HepG2 (cell line): ENCODE measurements around the gene SAMD5. TPM values are rescaled to one million over a fixed set of nuclear protein-coding genes. Genes with fewer than 3 reads are reported as not detected.

ENCODE experiments used
- ATAC-seq: fragments of 200-7000 bp; cut with Tn5 transposase; 3 replicates; pipeline ENCODE4 v1.9.1; 2020; ENCODE audit warnings: mild to moderate bottlenecking, moderate library complexity
- BruUV-seq: library from RNA; stranded (reverse); fragments of 400-500 nt; replicated peaks from 2 replicates; lab custom pipeline; 2021; lab: Mats Ljungman, UMichigan
- CTCF ChIA-PET: fragments of 300-600 bp; formaldehyde crosslinking; extraction: SDS; loops from one replicate; lab custom pipeline; 2021; ENCODE audit warnings: low total read pairs, inconsistent platforms, low intra/inter-chr PET ratio; lab: Yijun Ruan, JAX
- POLR2A ChIA-PET: fragments of 350-600 bp; sonication (Branson Sonifier 250); formaldehyde crosslinking; loops from one replicate; lab custom pipeline; 2020; ENCODE audit warnings: antibody characterized with exemption, inconsistent platforms; lab: Yijun Ruan, JAX
- DNase-seq: peaks from one replicate; pipeline ENCODE4 v3.0.0-alpha.2; 2015; ENCODE audit warnings: low spot score
- FAIRE-seq: peaks from 3 replicates; lab custom pipeline; 2011; peaks lifted over from hg19 to GRCh38; lab: Jason Lieb, UNC
- H2AFZ ChIP-seq: one replicate; pipeline ENCODE4 v1.6.1; 2011; ENCODE audit warnings: low read length, inconsistent platforms
- H3K27ac ChIP-seq: fragments of 300-600 bp; 3 replicates; pipeline ENCODE4 v1.8.0; 2011; ENCODE audit warnings: mixed run types, mild to moderate bottlenecking, mixed read lengths, low read length, inconsistent platforms; ENCODE audit not compliant: insufficient read depth; ENCODE audit errors: extremely low read length
- H3K27me3 ChIP-seq, 2 experiments: fragments of 200-600 bp in 1 of 2; 2 replicates in 1 of 2; 3 replicates in 1 of 2; pipeline versions ENCODE4 v1.6.0 to v1.8.0; 2011; ENCODE audit warnings: low read length in 2 of 2, mild to moderate bottlenecking in 2 of 2, moderate library complexity in 2 of 2, inconsistent platforms in 1 of 2; ENCODE audit not compliant: insufficient read depth in 2 of 2, control insufficient read depth in 1 of 2
- H3K36me3 ChIP-seq, 2 experiments: fragments of 200-600 bp in 1 of 2; replicated peaks in 1 of 2; 2 replicates in 1 of 2; 3 replicates in 1 of 2; pipeline versions ENCODE4 v1.5.1 to v1.8.0; 2011; ENCODE audit warnings: low read length in 2 of 2, inconsistent platforms in 1 of 2; ENCODE audit not compliant: insufficient read depth in 2 of 2, control insufficient read depth in 1 of 2
- H3K4me1 ChIP-seq: 2 replicates; pipeline ENCODE4 v1.5.1; 2012; ENCODE audit warnings: low read length, inconsistent platforms; ENCODE audit not compliant: insufficient read depth
- H3K4me2 ChIP-seq: 2 replicates; pipeline ENCODE4 v1.6.0; 2011; ENCODE audit warnings: low read depth, low read length, inconsistent platforms
- H3K4me3 ChIP-seq, 3 experiments: fragments of 200-600 bp in 1 of 3; sonication (generic), shearing (Covaris generic) in 1 of 3; replicated peaks in 1 of 3; 2 replicates each; pipeline ENCODE4 v1.5.1; 2011 to 2016; ENCODE audit warnings: low read length in 3 of 3, inconsistent platforms in 2 of 3, low read depth in 2 of 3, mild to moderate bottlenecking in 2 of 3, control low read depth in 1 of 3, mixed read lengths in 1 of 3; ENCODE audit not compliant: insufficient read depth in 1 of 3
- H3K79me2 ChIP-seq: one replicate; pipeline ENCODE4 v1.6.1; 2011; ENCODE audit warnings: low read length, inconsistent platforms; ENCODE audit not compliant: insufficient read depth
- H3K9ac ChIP-seq: 2 replicates; pipeline ENCODE4 v1.6.0; 2011; ENCODE audit warnings: mild to moderate bottlenecking, low read depth, low read length, inconsistent platforms; ENCODE audit not compliant: insufficient read depth
- H3K9me3 ChIP-seq: 2 replicates; pipeline ENCODE4 v1.5.1; 2012; ENCODE audit warnings: mild to moderate bottlenecking, low read length
- H4K20me1 ChIP-seq: 2 replicates; pipeline ENCODE4 v1.6.0; 2011; ENCODE audit warnings: inconsistent platforms, mild to moderate bottlenecking, low read length, moderate library complexity; ENCODE audit not compliant: insufficient read depth
- BCL3 ChIP-seq: sonication (generic); formaldehyde crosslinking; IDR thresholded peaks from 2 replicates; pipeline ENCODE4 v1.5.1; 2020; ENCODE audit warnings: mild to moderate bottlenecking, missing genetic modification reagents, moderate library complexity
- CBX2 ChIP-seq, 2 experiments: fragments of 200-600 bp in 1 of 2; sonication (generic); formaldehyde crosslinking in 1 of 2; IDR thresholded peaks; 2 replicates each; pipeline versions ENCODE4 v1.7.0 to v1.8.1; 2018 to 2022; ENCODE audit warnings: low read depth in 2 of 2, low read length in 1 of 2, mild to moderate bottlenecking in 1 of 2, missing genetic modification reagents in 1 of 2
- CHD2 ChIP-seq: IDR thresholded peaks from 2 replicates; pipeline ENCODE4 v1.6.1; 2011; ENCODE audit warnings: low read depth, low read length, improper control_type of control experiment
- EHMT2 ChIP-seq: fragments of 200-600 bp; sonication (generic); IDR thresholded peaks from 2 replicates; pipeline ENCODE4 v1.7.0; 2017; ENCODE audit warnings: antibody characterized with exemption, low read depth, low read length, borderline replicate concordance
- FOXO1 ChIP-seq: sonication (generic); formaldehyde crosslinking; IDR thresholded peaks from 2 replicates; pipeline ENCODE4 v1.4.0; 2020; ENCODE audit warnings: missing genetic modification reagents
- HNRNPH1 ChIP-seq: fragments of 200-400 bp; formaldehyde crosslinking; optimal IDR thresholded peaks from 2 replicates; pipeline ENCODE3; 2017; ENCODE audit warnings: mild to moderate bottlenecking, low read depth, low read length
- IRX3 ChIP-seq: sonication (generic); formaldehyde crosslinking; IDR thresholded peaks from 2 replicates; pipeline ENCODE4 v1.8.1; 2023; ENCODE audit warnings: mild to moderate bottlenecking, low read depth, missing genetic modification reagents, borderline replicate concordance
- JUN ChIP-seq: sonication (generic); formaldehyde crosslinking; IDR thresholded peaks from 2 replicates; pipeline ENCODE4 v1.4.0; 2020; ENCODE audit warnings: mild to moderate bottlenecking, missing genetic modification reagents
- RARA ChIP-seq: IDR thresholded peaks from 2 replicates; pipeline ENCODE4 v1.6.1; 2016; ENCODE audit warnings: missing genetic modification reagents, missing compliant biosample characterization
- TBL1XR1 ChIP-seq: fragments of 150-350 bp; IDR thresholded peaks from 2 replicates; pipeline ENCODE4 v1.6.1; 2014; ENCODE audit warnings: borderline replicate concordance, low read length; ENCODE audit not compliant: partially characterized antibody
- THAP7 ChIP-seq: sonication (generic); formaldehyde crosslinking; IDR thresholded peaks from 2 replicates; pipeline ENCODE4 v1.8.1; 2023; ENCODE audit warnings: mild to moderate bottlenecking, missing genetic modification reagents
- ZFP62 ChIP-seq: sonication (generic); formaldehyde crosslinking; IDR thresholded peaks from 2 replicates; pipeline ENCODE4 v1.4.0; 2020; ENCODE audit warnings: missing genetic modification reagents
- ZMAT5 ChIP-seq: sonication (generic); formaldehyde crosslinking; IDR thresholded peaks from 2 replicates; pipeline ENCODE4 v1.5.0; 2020; ENCODE audit warnings: mild to moderate bottlenecking, low read depth, missing genetic modification reagents, borderline replicate concordance
- ZNF292 ChIP-seq: sonication (generic); formaldehyde crosslinking; IDR thresholded peaks from 2 replicates; pipeline ENCODE4 v1.8.1; 2022; ENCODE audit warnings: mild to moderate bottlenecking, low read depth, missing genetic modification reagents, borderline replicate concordance
- ZNF496 ChIP-seq: sonication (generic); formaldehyde crosslinking; IDR thresholded peaks from 2 replicates; pipeline ENCODE4 v1.8.1; 2023; ENCODE audit warnings: mild to moderate bottlenecking, moderate library complexity, missing genetic modification reagents; ENCODE audit not compliant: insufficient replicate concordance
- ZNF549 ChIP-seq: sonication (generic); formaldehyde crosslinking; IDR thresholded peaks from 2 replicates; pipeline ENCODE4 v1.5.0; 2020; ENCODE audit warnings: missing genetic modification reagents
- ZNF674 ChIP-seq: sonication (generic); formaldehyde crosslinking; IDR thresholded peaks from 2 replicates; pipeline ENCODE4 v1.5.0; 2020; ENCODE audit warnings: low read depth, mild to moderate bottlenecking, missing genetic modification reagents
- ZNF709 ChIP-seq: sonication (generic); formaldehyde crosslinking; IDR thresholded peaks from 2 replicates; pipeline ENCODE4 v1.5.0; 2020; ENCODE audit warnings: mild to moderate bottlenecking, missing genetic modification reagents
- ZNF83 ChIP-seq: sonication (generic); formaldehyde crosslinking; IDR thresholded peaks from 2 replicates; pipeline ENCODE4 v1.4.0; 2020; ENCODE audit warnings: missing genetic modification reagents, mild to moderate bottlenecking, borderline replicate concordance
- ZNF850 ChIP-seq: sonication (generic); formaldehyde crosslinking; conservative IDR thresholded peaks from 2 replicates; pipeline ENCODE4 v1.9.0; 2021; ENCODE audit warnings: mild to moderate bottlenecking, missing genetic modification reagents
- WGBS: methylation state at CpG from one replicate; pipeline ENCODE4 v1.1.6; 2017; ENCODE audit warnings: low lambda C conversion rate; 5-methylcytosine and 5-hydroxymethylcytosine counted together
- in situ Hi-C: cut with HindIII; loops from 2 replicates; pipeline ENCODE4 v1.10.0; 2017; ENCODE audit warnings: low pct_unique_long_range_greater_than_20kb; ENCODE audit not compliant: extremely low pct_ligation_motif_present
- intact Hi-C: fragments of 100-400 bp; cut with micrococcal nuclease; formaldehyde crosslinking; loops from one replicate; pipeline ENCODE4 v1.10.0; 2022; ENCODE audit not compliant: unreplicated experiment
- polyA plus RNA-seq, 8 experiments: library from polyadenylated mRNA; depleted of rRNA in 3 of 8; stranded (reverse) in 7 of 8; unstranded in 1 of 8; fragments of >200 nt; fragmentation: Illumina TruSeq in 4 of 8; extraction: Trizol in 4 of 8; gene quantifications; 2 replicates each; pipeline versions ENCODE4 v1.2.1 to v1.2.3, GENCODE V29; 2011 to 2016; ENCODE audit warnings: low read depth in 4 of 8, missing spikeins in 1 of 8, mixed read lengths in 1 of 8; ENCODE audit not compliant: insufficient read depth in 1 of 8
- total RNA-seq, 5 experiments: library from RNA; depleted of rRNA; stranded (reverse); fragments of >200 nt; fragmentation: Illumina TruSeq; extraction: Trizol; gene quantifications; 2 replicates each; pipeline ENCODE4 v1.2.3, GENCODE V29; 2016; ENCODE audit warnings: low read depth in 1 of 5

SAMD5 gene
- total and polyA plus RNA-seq, 2 of the 13 experiments (the other 11 are each of a cell fraction or from before 2014, with no cell fraction given) = 0.02 to 0.07 TPM

- Histone ChIP-seq H3K9ac (no peak overlapping the region), H3K27me3 (peaks cover 0 to 9% of the 10 kb centered on the region in 2 experiments; a peak in 2 of 5 replicates), H2AFZ (no peak overlapping the region), H3K79me2 (no peaks in the 10 kb centered on the region), H3K4me1 (no peaks in the 10 kb centered on the region), H3K27ac (no peak overlapping the region), H3K4me3 (no peak overlapping the region), H3K36me3 (no peaks in the 10 kb centered on the region), H4K20me1 (no peaks in the 10 kb centered on the region; the same call in 1 of the 2 replicates), H3K4me2 (no peak overlapping the region), H3K9me3 (no peaks in the 10 kb centered on the region)
- in situ Hi-C loops (no loop called here), intact Hi-C loops (no loop called here)
- DNase-seq (no peak), FAIRE-seq (no peak), ATAC-seq (no peak)
- no TSS peak for BruUV-seq
- POLR2A ChIA-PET = no interaction called here
- CTCF ChIA-PET = no interaction called here
- no peak for TF ChIP-seq ZNF709
- no peak for TF ChIP-seq IRX3
- TF ChIP-seq FOXO1 (CRISPR knock-in tag) = no peak
- no peak for TF ChIP-seq ZNF496
- TF ChIP-seq EHMT2 = no peak
- no peak for TF ChIP-seq HNRNPH1
- TF ChIP-seq TBL1XR1 = no peak
- TF ChIP-seq ZMAT5 (CRISPR knock-in tag) = no peak
- no peak for TF ChIP-seq THAP7 (CRISPR knock-in tag)
- TF ChIP-seq ZNF674 (CRISPR knock-in tag) = no peak
- TF ChIP-seq ZNF83 (CRISPR knock-in tag) = no peak
- no peak for TF ChIP-seq BCL3 (CRISPR knock-in tag)
- no peak for TF ChIP-seq ZNF850 (CRISPR knock-in tag)
- no peak for TF ChIP-seq CBX2 (IDR thresholded peaks at IDR 0.05; ENCODE audit: low read depth, low read length)
- no peak for TF ChIP-seq CBX2 (CRISPR knock-in tag; IDR thresholded peaks at IDR 0.05; ENCODE audit: low read depth)
- no peak for TF ChIP-seq ZNF292 (CRISPR knock-in tag)
- no peak for TF ChIP-seq ZFP62 (CRISPR knock-in tag)
- TF ChIP-seq JUN (CRISPR knock-in tag) = no peak
- no peak for TF ChIP-seq CHD2
- TF ChIP-seq ZNF549 = no peak
- no peak for TF ChIP-seq RARA (CRISPR knock-in tag)
- 43% methylated on average over 6 of the region's 6 CpGs for WGBS
Observed at GRCh38 chr6:147618457-147618856, 110.0 kb downstream of the SAMD5 start.
